GM12875 (cell line): Measurements from ENCODE around the gene CD164L2.

Source experiments
- H3K4me3 ChIP-seq: one replicate; pipeline ENCODE4 v1.5.1; 2011; ENCODE audit warnings: low read depth, low read length, control low read depth
- TF ChIP-seq, protein P1 (sequence below): IDR thresholded peaks from 2 replicates; pipeline ENCODE4 v1.5.1; 2011; ENCODE audit warnings: low read depth, mild to moderate bottlenecking, control low read depth, inconsistent platforms, low read length, moderate library complexity, borderline replicate concordance; ENCODE audit not compliant: insufficient read depth

Gene CD164L2

DNA sequence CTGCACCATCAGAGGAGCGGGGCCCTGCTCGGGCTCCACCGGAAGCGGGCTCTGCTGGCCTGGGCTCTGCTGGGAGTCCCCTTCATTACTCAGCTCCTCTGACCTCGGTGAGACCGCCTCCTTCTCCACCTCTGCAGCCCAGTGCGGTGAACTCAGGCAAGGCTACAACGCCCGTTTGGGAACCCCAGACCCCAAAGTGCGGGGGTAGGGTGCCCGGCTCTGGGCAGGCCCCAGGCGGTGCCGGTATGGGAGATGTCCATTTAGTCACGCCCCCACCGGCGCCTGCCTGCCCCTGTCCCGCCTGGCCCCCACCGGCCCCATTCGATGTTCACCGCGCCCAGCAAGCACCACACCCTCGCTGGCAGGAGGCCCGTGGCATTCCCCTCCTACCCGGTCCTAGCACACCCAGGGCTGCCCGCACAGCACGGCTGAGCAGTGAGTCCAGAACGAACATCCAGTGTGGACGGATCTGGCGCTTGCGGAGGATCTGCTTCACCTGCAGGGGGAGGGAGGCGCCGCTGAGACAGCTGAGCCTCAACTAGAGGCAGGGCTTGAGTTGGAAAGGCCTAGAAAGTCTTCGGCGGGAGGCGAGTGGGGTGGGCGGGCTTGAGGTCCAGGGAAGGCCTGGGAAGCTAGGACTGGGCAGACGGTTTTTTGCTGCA lies 26.4 kb downstream of the CD164L2 start:
- TF ChIP-seq, protein P1, sequence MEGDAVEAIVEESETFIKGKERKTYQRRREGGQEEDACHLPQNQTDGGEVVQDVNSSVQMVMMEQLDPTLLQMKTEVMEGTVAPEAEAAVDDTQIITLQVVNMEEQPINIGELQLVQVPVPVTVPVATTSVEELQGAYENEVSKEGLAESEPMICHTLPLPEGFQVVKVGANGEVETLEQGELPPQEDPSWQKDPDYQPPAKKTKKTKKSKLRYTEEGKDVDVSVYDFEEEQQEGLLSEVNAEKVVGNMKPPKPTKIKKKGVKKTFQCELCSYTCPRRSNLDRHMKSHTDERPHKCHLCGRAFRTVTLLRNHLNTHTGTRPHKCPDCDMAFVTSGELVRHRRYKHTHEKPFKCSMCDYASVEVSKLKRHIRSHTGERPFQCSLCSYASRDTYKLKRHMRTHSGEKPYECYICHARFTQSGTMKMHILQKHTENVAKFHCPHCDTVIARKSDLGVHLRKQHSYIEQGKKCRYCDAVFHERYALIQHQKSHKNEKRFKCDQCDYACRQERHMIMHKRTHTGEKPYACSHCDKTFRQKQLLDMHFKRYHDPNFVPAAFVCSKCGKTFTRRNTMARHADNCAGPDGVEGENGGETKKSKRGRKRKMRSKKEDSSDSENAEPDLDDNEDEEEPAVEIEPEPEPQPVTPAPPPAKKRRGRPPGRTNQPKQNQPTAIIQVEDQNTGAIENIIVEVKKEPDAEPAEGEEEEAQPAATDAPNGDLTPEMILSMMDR: no peak
- no peak overlapping the region for H3K4me3 ChIP-seq

DNA sequence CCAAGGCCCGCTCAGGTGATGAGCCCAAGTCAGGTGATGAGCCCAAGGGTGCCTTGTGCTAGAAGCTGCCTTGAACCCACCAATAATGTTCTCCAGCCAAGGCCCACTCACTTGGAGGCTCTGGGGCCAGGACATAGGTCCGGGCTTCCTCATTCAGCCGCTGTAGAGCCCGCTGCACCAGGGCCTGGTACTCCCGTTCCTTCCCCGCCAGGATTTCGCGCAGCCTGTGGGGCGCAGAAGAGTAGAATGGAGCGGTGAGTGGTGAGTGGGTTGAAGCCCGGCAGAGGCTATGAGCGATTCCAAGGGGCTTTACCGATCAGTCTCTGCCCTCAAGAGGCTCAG lies 26.9 kb downstream of the CD164L2 start:
- H3K4me3 ChIP-seq: no peak overlapping the region
- TF ChIP-seq, protein P1: no peak

DNA sequence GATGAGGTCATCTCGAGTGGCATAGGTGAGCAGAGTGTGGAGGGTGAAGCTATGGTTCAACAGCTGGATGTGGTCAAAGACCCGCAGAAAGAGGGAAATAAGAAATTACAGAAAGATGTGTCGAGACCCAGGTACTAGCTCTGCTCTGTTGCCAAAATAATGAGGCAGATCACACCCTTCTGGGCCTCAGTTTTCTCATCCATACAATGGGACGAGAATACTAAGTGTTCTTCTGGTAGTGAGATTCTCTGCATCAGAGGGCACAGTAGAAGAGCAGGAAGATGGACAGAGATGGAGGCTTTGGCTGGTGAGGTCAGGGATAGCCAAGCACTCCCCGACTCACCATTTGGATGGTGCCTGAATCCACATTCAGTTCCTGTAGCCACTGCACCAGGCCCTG lies 27.4 kb downstream of the CD164L2 start:
- H3K4me3 ChIP-seq: no peak overlapping the region
- TF ChIP-seq, protein P1: no peak

DNA sequence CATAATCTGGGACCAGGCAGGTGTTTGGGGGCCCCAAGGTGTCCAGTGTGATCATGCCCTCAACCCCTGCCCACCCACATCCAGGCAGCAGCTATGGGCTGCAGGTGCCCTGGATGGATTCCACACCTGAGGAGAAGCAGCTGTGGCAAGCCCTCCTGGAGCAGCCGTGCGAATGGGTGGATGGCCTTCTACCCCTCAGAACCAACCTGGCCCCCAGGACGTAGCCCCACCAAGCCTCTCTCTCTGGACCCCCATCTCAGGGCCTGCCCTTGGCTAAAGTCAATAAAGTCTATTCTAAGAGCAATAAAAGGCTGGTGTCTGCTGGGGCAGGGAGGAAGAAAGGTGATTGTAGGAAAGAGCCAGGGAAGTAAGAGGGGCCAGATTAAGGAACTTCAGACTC lies 29.5 kb downstream of the CD164L2 start:
- no peak overlapping the region for H3K4me3 ChIP-seq
- TF ChIP-seq, protein P1: no peak

DNA sequence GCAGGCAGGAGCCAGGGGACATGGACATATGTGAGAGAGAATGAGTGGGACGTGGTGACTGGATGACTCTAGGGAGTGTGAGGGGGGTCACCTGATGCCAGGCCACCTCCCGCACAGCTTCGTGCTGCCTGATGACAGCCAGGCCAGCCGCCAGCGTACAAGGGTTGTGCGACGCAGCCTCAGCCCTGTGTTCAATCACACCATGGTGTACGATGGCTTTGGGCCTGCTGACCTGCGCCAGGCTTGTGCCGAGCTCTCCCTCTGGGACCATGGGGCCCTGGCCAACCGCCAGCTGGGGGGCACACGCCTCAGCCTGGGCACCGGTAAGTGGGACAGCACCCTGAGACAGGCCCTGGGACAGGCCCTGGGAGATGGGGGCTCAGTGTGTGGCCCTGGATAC lies 30.0 kb downstream of the CD164L2 start:
- H3K4me3 ChIP-seq: no peak overlapping the region
- TF ChIP-seq, protein P1: no peak

DNA sequence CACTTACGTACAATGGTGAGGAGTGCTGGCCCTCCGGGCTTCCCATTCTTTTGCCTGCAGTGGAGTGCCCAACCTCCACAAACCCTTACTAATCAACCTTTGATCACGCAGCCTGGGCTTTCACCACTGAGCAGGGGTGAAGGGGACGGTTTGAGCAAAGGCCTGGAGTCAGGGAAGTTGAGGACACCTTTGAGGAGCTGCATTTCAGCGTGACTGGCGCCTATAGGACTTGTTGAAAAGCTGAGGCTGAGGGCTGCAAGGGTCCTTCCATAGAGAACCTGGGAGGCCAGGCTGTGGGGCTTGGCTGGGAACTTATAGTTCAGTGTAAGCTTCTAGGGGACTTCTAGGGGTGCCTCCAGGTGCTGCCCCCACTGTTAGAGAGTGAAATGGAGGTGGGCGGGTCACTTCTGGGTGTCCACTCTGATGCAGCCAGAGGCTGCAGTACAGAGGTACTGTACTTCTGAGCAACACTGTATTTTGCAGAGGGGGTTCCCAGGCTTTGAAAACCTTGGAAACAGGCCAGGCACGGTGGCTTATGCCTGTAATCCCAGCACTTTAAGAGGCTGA lies 31.5 kb downstream of the CD164L2 start:
- H3K4me3 ChIP-seq: no peak overlapping the region
- TF ChIP-seq, protein P1: no peak
